SK-N-SH treated with all-trans-retinoic acid at 6 μM for 48 hours (cell line): ENCODE data around the gene SMTNL2.

Source experiments
- ATAC-seq: fragments of 200-7000 bp; cut with Tn5 transposase; 3 replicates; pipeline ENCODE4 v1.9.1; 2020; ENCODE audit warnings: mild to moderate bottlenecking, moderate library complexity
- ARNTL ChIP-seq: fragments of 450-650 bp; formaldehyde crosslinking; IDR thresholded peaks from 2 replicates; pipeline ENCODE4 v1.5.0; 2020; ENCODE audit warnings: low read depth, mild to moderate bottlenecking, moderate library complexity, borderline replicate concordance
- BACH2 ChIP-seq: fragments of 250-450 bp; sonication (Bioruptor Pico); IDR thresholded peaks from 2 replicates; pipeline ENCODE4 v1.9.0; 2021; ENCODE audit warnings: mild to moderate bottlenecking, borderline replicate concordance
- CSDC2 ChIP-seq: fragments of 250-450 bp; sonication (Bioruptor Pico); IDR thresholded peaks from 2 replicates; pipeline ENCODE4 v1.5.0; 2020; ENCODE audit warnings: mild to moderate bottlenecking, moderate library complexity
- ESRRG ChIP-seq: fragments of 250-450 bp; sonication (Bioruptor Pico); IDR thresholded peaks from 2 replicates; pipeline ENCODE4 v1.6.1; 2021; ENCODE audit warnings: mild to moderate bottlenecking
- GLIS3 ChIP-seq: fragments of 250-450 bp; sonication (Bioruptor Pico); IDR thresholded peaks from 2 replicates; pipeline ENCODE4 v1.5.0; 2020; ENCODE audit warnings: mild to moderate bottlenecking, moderate library complexity
- OSR1 ChIP-seq: fragments of 250-450 bp; sonication (Bioruptor Pico); IDR thresholded peaks from 2 replicates; pipeline ENCODE4 v1.8.0; 2022; ENCODE audit warnings: moderate library complexity, mild to moderate bottlenecking, inconsistent platforms
- POU6F1 ChIP-seq: fragments of 250-450 bp; sonication (Bioruptor Pico); IDR thresholded peaks from 2 replicates; pipeline ENCODE4 v1.8.0; 2021; ENCODE audit warnings: low read depth, mild to moderate bottlenecking, moderate library complexity, borderline replicate concordance
- PPARA ChIP-seq: fragments of 250-450 bp; sonication (Bioruptor Pico); IDR thresholded peaks from 2 replicates; pipeline ENCODE4 v1.5.0; 2020; ENCODE audit warnings: mild to moderate bottlenecking, borderline replicate concordance
- RARB ChIP-seq: fragments of 250-450 bp; sonication (Bioruptor Pico); IDR thresholded peaks from 2 replicates; pipeline ENCODE4 v1.8.0; 2021; ENCODE audit warnings: mild to moderate bottlenecking, moderate library complexity
- SNAI2 ChIP-seq: fragments of 250-450 bp; sonication (Bioruptor Pico); IDR thresholded peaks from 2 replicates; pipeline ENCODE4 v1.5.0; 2020; ENCODE audit warnings: mild to moderate bottlenecking, moderate library complexity
- TCF4 ChIP-seq: fragments of 250-450 bp; sonication (Bioruptor Pico); IDR thresholded peaks from 2 replicates; pipeline ENCODE4 v1.8.0; 2021; ENCODE audit warnings: mild to moderate bottlenecking, moderate library complexity, borderline replicate concordance
- TSHZ2 ChIP-seq: fragments of 250-450 bp; sonication (Bioruptor Pico); IDR thresholded peaks from 2 replicates; pipeline ENCODE4 v1.5.0; 2020; ENCODE audit warnings: mild to moderate bottlenecking, moderate library complexity
- ZC3H10 ChIP-seq: fragments of 250-450 bp; sonication (Bioruptor Pico); IDR thresholded peaks from 2 replicates; pipeline ENCODE4 v1.5.1; 2021; ENCODE audit warnings: mild to moderate bottlenecking, moderate library complexity
- ZFP3 ChIP-seq: fragments of 250-450 bp; sonication (Bioruptor Pico); IDR thresholded peaks from 2 replicates; pipeline ENCODE4 v1.5.0; 2020; ENCODE audit warnings: mild to moderate bottlenecking, moderate library complexity
- ZNF565 ChIP-seq: fragments of 450-650 bp; formaldehyde crosslinking; conservative IDR thresholded peaks from 2 replicates; pipeline ENCODE4 v1.5.0; 2020; ENCODE audit warnings: low read depth, mild to moderate bottlenecking, moderate library complexity
- ZNF70 ChIP-seq: fragments of 450-650 bp; formaldehyde crosslinking; IDR thresholded peaks from 2 replicates; pipeline ENCODE4 v1.5.0; 2020; ENCODE audit warnings: mild to moderate bottlenecking, moderate library complexity
- ZNF8 ChIP-seq: fragments of 450-650 bp; formaldehyde crosslinking; IDR thresholded peaks from 2 replicates; pipeline ENCODE4 v1.5.0; 2020; ENCODE audit warnings: mild to moderate bottlenecking, moderate library complexity
- TF ChIP-seq, protein P1 (sequence below): fragments of 250-450 bp; sonication (Bioruptor Pico); IDR thresholded peaks from 2 replicates; pipeline ENCODE4 v1.5.1; 2020; ENCODE audit warnings: low read depth, mild to moderate bottlenecking, moderate library complexity
- TF ChIP-seq, protein P2 (sequence below): fragments of 250-450 bp; sonication (Bioruptor Pico); IDR thresholded peaks from 2 replicates; pipeline ENCODE4 v1.5.1; 2021; ENCODE audit warnings: mild to moderate bottlenecking, moderate library complexity

Gene SMTNL2

DNA sequence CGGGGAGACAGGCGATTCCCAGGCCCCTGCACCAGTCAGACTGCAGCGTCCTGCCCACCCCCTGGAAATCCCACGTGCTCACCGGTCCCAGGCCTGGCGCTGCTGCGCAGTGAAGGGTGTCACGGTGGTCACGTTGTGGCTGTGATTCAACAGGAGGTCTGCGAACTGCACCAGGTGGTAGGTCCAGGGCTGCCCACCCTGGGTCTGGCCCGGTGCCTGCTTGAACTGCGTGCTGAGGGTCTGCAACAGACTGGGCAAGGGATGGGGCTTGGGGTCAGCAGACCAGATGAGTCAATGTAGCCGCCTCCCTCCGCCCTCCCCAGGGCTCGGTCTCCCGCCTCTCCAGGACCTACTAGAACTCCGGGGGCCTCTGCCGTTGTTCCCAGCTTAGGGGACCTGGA, 36.3 kb upstream of the SMTNL2 start:
- TF ChIP-seq BACH2 (CRISPR knock-in tag) = no peak
- no peak for TF ChIP-seq POU6F1 (CRISPR knock-in tag)
- TF ChIP-seq ARNTL (CRISPR knock-in tag) = no peak
- TF ChIP-seq TSHZ2 = no peak
- TF ChIP-seq, protein P1, sequence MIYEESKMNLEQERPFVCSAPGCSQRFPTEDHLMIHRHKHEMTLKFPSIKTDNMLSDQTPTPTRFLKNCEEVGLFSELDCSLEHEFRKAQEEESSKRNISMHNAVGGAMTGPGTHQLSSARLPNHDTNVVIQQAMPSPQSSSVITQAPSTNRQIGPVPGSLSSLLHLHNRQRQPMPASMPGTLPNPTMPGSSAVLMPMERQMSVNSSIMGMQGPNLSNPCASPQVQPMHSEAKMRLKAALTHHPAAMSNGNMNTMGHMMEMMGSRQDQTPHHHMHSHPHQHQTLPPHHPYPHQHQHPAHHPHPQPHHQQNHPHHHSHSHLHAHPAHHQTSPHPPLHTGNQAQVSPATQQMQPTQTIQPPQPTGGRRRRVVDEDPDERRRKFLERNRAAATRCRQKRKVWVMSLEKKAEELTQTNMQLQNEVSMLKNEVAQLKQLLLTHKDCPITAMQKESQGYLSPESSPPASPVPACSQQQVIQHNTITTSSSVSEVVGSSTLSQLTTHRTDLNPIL = no peak
- TF ChIP-seq, protein P2, sequence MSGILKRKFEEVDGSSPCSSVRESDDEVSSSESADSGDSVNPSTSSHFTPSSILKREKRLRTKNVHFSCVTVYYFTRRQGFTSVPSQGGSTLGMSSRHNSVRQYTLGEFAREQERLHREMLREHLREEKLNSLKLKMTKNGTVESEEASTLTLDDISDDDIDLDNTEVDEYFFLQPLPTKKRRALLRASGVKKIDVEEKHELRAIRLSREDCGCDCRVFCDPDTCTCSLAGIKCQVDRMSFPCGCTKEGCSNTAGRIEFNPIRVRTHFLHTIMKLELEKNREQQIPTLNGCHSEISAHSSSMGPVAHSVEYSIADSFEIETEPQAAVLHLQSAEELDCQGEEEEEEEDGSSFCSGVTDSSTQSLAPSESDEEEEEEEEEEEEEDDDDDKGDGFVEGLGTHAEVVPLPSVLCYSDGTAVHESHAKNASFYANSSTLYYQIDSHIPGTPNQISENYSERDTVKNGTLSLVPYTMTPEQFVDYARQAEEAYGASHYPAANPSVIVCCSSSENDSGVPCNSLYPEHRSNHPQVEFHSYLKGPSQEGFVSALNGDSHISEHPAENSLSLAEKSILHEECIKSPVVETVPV (CRISPR knock-in tag) = no peak
- no peak for TF ChIP-seq TCF4 (CRISPR knock-in tag)
- TF ChIP-seq, all 23 proteins: peak for 0
- ATAC-seq = no peak

GRCh38 chr17:4548721-4549531, 35.4 kb upstream of the SMTNL2 start:
- ATAC-seq = no peak
- TF ChIP-seq POU6F1 (CRISPR knock-in tag) = no peak
- TF ChIP-seq RARB = no peak
- no peak for TF ChIP-seq ARNTL (CRISPR knock-in tag)
- TF ChIP-seq ESRRG = no peak
- no peak for TF ChIP-seq OSR1 (CRISPR knock-in tag)
- no peak for TF ChIP-seq ZFP3 (CRISPR knock-in tag)
- TF ChIP-seq ZNF565 (CRISPR knock-in tag) = no peak
- no peak for TF ChIP-seq SNAI2
- TF ChIP-seq PPARA (CRISPR knock-in tag) = no peak
- TF ChIP-seq, protein P2 (CRISPR knock-in tag) = no peak
- TF ChIP-seq, all 23 proteins: peak for 0

- no peak for ATAC-seq
- TF ChIP-seq OSR1 (CRISPR knock-in tag) (no peak), ESRRG (no peak), ZNF70 (CRISPR knock-in tag) (no peak), CSDC2 (CRISPR knock-in tag) (no peak), ZC3H10 (no peak), PPARA (CRISPR knock-in tag) (no peak), TSHZ2 (no peak), ZFP3 (CRISPR knock-in tag) (no peak), ZNF8 (CRISPR knock-in tag) (no peak), ARNTL (CRISPR knock-in tag) (no peak), SNAI2 (no peak), GLIS3 (CRISPR knock-in tag) (no peak)
- TF ChIP-seq, protein P2 (CRISPR knock-in tag) = no peak
Observed at GRCh38 chr17:4549781-4550533, 34.4 kb upstream of the SMTNL2 start.
